CD4-positive, alpha-beta T cell treated with Interferon gamma for 1 hour (primary cell): Measurements from ENCODE around the gene MYL4.
A peak's percentile ranks its signal among the peaks of the same experiment; 100 is the strongest.
"Not testable (repeated sequence)": the region's sequence is repeated elsewhere in the genome, so short reads cannot be mapped to it uniquely, and the experiment has no call there.

ENCODE experiments used
- DNase-seq: peaks from one replicate; pipeline ENCODE4 v3.0.0-alpha.2; 2020

MYL4 gene

DNA sequence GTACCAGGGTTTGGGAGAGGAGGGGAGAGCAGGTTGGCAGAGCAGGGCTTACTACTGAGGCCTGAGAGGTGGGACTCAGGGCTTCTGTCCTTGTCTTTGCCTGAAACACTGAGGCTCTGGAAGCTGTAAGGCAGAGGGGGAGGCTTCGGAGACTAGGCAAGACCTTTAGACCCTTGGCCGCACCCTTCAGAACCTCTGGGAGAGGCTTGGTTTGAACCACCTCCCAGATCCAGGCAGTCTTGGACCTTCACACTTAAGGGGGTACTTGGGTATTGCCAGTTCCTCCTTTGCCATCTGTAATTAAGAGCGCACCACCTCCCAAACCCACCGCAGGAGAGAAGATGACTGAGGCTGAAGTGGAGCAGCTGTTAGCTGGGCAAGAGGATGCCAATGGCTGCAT is 12.9 kb downstream of the MYL4 start:
- DNase-seq, result no peak

GRCh38 chr17:47223007-47223406 is 13.9 kb downstream of the MYL4 start:
- DNase-seq, result no peak

DNA sequence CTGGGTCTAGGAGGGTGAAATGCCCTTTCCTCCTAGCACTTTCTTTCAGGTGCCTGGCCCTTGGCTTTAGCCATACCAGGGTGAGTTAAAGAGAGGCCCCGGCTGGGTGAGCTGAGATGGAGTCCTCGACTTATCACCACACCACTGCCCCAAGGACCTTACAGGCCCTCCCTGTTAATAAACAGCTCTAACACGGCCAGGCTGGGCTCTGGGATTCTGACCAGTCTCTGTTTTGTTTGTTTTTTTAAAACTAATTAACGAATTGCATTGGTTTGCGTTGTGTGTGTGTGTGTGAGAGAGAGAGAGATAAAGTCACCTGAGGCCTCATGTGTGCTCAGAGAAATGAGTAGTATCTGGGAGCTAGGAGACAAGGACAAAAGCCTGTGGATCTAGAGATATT is 14.3 kb downstream of the MYL4 start:
- no peak for DNase-seq

DNA sequence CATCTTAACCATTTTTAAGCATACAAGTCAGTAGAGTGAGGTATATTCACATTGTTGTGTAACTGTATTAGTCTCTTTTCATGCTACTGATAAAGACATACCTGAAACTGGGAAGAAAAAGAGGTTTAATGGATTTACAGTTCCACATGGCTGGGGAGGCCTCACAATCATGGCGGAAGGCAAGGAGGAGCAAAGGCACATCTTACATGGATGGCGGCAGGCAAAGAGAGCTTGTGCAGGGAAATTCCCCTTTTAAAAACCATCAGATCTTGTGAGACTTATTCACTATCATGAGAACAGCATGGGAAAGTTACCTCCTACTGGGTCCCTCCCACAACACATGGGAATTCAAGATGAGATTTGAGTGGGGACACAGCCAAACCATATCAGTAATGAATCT is 14.9 kb downstream of the MYL4 start:
- not testable (repeated sequence) for DNase-seq

GRCh38 chr17:47224966-47225365 is 15.8 kb downstream of the MYL4 start:
- DNase-seq, result no peak

DNA sequence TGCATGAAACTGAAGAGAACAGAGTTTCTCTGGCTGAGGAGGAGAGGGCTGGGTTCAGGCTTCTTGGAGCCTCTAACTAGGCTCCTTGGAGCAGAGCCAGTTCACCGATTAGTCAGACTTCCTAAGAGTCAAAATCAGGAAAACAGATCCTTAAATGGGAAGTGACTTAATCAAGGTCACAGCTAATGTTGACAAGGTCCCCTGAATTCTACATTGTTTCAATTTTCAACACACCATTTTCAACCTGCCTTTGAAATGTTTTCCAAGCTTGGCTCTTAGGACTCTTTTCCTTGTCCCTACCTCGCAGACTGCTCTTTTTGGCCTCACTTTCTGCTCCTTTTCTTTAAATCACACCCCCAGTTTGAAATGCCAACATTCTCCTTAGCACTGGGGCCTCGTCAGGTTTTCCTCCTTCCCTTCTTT is 16.3 kb downstream of the MYL4 start:
- DNase-seq, result no peak

DNA sequence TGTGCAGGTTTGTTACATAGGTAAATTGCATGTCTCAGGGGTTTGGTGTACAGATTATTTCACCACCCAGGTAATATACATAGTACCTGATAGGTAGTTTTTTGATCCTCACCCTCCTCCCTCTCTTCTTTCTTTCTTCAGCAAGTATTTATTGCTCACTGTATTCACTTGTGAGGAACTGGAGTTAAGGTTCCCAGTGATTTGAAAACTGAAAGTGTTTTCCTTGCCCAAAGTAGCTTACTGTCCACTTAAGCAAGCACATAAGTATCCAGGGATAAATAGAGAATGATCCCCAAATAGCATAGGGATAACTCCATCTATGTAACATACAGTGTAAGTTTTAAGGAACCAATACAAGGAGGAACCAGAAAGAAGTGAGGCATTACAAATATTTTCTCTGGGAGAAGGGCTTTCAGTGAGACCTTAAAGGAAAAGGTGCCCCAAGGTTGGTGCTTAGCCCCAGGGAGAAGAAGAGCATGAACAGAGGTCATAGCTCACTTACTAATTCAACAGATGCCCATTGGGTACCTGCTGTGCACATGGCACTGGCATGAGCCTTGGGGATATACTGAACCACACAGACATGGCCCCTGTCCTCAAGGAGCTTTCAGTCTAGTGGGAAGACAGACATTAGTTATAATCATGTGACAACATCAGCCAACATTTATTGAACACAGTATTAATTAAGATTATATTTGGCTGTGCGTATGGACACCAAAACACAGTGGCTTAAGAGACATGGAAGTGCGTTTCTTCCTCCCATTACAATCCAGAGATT is 17.0 kb downstream of the MYL4 start:
- no peak for DNase-seq

GRCh38 chr17:47227862-47228261 is 18.7 kb downstream of the MYL4 start:
- DNase-seq, result no peak

DNA sequence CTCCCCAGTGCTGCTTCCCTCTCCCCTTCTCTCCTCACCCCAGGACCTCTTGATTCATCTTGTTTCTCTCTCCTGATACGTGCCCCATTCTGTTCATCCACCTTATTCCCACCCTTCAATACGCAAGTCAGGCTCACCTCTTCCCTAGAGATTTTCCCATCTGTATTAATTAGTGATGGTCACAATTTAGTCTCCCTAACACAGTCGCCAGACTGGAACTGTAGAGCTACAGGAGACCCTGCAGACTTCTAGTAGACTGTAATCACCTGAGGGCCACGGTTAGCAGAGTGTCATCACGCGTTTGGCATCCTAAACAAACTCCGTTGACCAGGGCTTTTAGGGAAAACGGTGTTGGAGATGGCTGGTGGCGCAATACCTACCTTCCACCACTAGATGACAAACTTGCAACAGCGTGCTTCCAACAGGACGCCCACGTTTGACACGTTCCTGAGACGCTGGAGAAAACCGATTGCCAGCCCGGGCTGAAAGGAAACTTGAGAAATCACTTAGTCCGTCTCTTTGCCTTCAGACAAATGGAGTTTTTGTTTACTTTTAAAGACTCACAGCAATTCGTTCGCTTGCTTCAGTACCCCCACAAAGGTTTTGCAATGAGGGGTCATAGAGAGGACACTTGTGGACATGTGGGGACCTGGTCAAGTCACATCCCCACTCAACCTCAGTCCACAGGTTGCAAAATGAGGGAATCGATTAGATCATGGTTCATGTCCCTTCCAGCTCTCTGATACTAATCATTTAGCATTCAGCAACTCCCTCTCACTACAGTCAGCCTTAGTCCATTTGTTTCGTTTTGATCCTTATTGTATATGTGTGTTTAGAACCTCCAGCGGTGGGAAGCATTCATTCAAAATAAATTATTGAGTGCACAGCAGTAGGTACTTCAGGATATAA is 20.6 kb downstream of the MYL4 start:
- DNase-seq, result peak; percentile 63

GRCh38 chr17:47230864-47231263 is 21.7 kb downstream of the MYL4 start:
- no peak for DNase-seq

DNA sequence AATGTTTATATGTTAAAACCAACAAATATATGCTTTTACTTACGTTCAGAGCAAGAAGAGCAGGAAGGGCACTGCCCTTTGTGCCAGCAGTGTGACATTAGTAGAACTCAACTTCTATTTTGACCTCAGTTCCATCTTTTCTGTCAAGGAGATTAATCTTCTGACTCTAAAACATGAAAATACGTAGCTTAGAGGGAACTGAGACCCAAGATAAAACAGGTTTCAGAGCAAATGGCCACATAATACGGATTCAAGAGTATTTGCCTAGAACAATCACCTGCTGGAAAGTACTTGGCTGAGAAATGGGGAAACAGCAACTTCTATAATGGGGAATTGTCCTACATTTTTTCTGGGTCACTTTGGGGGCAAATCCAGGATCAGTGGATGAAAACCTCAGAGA is 22.2 kb downstream of the MYL4 start:
- DNase-seq, result no peak

- no peak for DNase-seq
Observed at GRCh38 chr17:47231866-47232265, 22.7 kb downstream of the MYL4 start.

DNA sequence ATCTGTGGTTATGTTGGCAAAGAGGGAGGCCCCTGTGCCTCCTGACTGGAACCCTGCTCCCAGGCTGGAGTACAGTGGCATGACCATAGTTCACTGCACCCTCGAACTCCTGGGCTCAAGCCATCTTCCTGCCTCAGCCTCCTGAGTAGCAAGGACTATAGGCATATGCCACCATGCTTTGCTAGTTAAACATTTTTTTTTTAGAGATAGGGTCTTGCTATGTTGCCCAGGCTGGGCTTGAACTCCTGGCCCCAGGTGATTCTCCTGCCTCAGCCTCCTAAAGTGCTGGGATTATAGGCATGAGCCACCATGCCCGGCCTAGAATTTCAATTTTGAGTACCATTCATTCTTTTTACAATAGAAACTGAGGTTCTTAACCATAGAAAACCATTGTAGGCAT is 23.3 kb downstream of the MYL4 start:
- no peak for DNase-seq

GRCh38 chr17:47235506-47235905 is 26.4 kb downstream of the MYL4 start:
- no peak for DNase-seq

DNA sequence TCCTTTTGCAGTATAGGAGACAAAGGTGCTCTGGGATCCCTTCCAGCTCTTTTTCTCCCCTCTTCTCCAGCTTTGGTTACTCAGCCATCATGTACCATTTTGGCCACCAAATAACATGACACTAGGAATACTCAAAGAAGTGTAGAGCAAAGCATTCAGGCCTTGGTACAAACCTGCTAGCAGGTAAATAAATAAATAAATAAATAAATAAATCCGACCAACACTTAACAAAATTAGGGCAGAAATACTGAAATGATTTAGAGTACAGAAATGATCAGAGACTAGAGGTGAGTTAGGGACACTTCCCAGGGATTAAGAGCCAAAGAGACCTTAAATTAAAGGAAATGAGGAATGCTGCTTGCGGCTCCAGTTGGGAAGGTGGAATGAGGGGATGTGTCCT is 26.8 kb downstream of the MYL4 start:
- DNase-seq, result no peak

- no peak for DNase-seq
Observed at GRCh38 chr17:47237841-47238240, 28.7 kb downstream of the MYL4 start.

DNA sequence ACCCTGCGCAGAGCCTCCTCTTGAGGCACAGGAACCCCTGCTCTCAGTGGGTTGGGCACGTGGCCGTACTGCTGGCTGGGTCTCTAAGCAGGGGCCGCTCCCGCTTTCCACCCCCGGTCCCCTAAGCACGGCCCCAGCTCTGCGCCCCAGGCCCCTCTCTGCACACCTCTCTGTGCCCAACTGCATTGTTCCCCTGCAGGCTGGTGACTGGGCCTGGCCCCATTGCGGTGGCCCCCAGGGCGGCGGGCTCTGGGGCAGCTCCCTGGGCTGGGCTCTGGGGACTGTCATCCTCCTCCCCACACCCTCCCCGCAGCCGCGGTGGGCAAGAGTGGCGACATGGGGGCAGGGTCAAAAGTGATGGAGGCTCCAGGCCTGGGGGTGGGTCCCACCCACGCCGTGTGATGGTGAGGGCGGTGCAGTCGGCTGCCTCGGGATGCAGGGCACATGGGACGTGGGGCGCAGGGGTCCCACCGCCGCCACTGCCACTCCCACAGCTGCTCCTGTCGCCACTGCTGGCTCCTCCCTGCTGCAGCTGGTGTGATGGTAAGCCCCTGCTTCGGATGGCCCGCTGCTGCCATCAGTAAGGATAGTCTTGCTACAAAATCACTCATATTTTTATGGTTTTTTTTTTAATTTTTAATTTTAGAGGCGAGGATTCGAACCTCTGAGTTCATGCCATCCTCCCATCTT is 29.3 kb downstream of the MYL4 start:
- DNase-seq, result no peak

- DNase-seq, result no peak
Observed at GRCh38 chr17:47239619-47239966, 30.4 kb downstream of the MYL4 start.

DNA sequence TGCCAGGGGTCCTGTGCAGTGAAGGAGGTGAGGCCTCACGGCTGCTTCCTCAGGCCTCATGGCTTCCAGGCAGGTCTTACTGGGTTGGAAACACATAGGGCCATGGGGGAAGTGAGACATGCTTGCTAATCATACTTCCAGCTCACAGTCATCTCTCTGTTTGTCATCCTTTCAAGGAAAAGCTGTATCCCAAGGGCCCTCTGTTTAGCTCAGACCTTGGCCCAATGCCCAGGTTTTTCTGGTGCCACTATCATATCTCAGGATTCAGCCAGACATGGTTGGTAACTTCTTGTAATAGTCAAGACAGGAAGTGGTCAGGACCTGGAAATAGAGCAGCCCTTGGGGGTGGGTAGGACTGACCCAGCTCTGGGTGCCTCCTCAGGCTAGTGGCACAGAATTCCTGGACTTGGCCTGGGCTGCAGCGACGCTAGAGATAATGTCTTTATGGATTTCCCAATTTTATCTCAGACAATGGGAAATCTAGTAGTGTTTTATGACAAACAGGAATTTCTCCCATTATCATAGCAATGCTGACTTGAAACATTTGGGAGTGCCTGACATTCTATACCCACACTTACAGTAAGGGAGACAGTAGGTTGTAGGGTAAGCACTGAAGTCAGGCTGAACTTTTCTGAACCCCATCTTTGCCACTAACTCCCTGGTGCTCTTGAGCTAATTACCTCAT is 31.0 kb downstream of the MYL4 start:
- DNase-seq, result no peak

- DNase-seq, result no peak
Observed at GRCh38 chr17:47240806-47241205, 31.7 kb downstream of the MYL4 start.

- no peak for DNase-seq
Observed at GRCh38 chr17:47242648-47243047, 33.5 kb downstream of the MYL4 start.

DNA sequence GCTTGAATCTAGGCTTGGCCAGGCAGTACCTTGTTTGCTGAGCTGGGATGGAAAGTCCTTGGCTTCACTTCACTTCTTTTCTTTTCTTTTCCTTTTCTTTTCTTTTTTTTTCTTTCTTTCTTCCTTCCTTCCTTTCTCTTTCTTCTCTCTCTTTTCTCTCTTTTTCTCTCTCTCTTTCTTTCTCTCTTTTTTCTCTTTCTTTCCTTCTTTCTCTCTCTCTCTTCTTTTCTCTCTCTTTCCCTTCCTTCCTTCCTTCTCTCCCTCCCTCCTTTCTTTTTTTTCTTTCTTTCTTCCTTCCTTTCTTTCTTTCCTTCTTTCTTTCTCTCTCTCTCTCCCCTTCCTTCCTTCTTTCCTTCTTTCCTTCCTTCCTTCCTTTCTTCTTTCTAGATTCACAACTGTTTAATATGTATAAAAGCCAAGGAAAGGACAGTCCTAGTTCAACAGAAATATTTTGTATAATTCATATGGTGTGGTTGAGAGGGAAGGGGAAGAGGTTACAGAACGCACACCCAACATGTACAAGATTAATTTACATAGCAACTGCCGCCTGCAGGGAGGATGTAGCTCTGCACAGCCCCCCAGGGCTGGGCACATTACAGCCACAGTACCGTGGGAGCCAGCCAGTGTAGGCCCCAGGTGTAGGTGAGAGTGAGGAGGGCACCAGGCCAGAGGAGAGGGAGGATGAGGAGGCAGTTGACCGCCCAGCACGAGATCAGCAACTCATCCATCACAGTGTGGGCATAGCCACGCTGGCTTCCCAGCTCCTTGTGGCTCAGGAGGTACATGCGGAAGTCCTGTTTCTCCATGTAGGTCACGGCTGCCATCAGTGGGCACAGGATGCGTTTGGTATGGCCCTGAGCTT is 34.8 kb downstream of the MYL4 start:
- DNase-seq, result no peak
